ENCODE measurements around the gene OTOGL. TPM values are rescaled to one million over a fixed set of nuclear protein-coding genes. Genes with fewer than 3 reads are reported as not detected.

Gene OTOGL
- total RNA-seq, 1 donor from 2014 or later = not detected

- H3K27ac ChIP-seq = no peak overlapping the region
- no peak for DNase-seq (ENCODE audit: low spot score in 2 of 2)
- no peak overlapping the region for H3K4me3 ChIP-seq
- intact Hi-C loops (cut with DNase I) = loop anchor here (5.0 kb wide), 1 partner anchor 858 kb away; no protein-coding TSS in a partner anchor
- H3K36me3 ChIP-seq = no peaks in the 10 kb centered on the region
- H3K4me1 ChIP-seq = peaks cover 0 to 6% of the 10 kb centered on the region in 2 donors
- no peak for TF ChIP-seq CTCF (IDR thresholded peaks at IDR 0.05)
- no peaks in the 10 kb centered on the region for H3K27me3 ChIP-seq
- no peaks in the 10 kb centered on the region for H3K9me3 ChIP-seq
These were observed 165.6 kb downstream of the OTOGL start for GRCh38 chr12:80264891-80265290.

DNA sequence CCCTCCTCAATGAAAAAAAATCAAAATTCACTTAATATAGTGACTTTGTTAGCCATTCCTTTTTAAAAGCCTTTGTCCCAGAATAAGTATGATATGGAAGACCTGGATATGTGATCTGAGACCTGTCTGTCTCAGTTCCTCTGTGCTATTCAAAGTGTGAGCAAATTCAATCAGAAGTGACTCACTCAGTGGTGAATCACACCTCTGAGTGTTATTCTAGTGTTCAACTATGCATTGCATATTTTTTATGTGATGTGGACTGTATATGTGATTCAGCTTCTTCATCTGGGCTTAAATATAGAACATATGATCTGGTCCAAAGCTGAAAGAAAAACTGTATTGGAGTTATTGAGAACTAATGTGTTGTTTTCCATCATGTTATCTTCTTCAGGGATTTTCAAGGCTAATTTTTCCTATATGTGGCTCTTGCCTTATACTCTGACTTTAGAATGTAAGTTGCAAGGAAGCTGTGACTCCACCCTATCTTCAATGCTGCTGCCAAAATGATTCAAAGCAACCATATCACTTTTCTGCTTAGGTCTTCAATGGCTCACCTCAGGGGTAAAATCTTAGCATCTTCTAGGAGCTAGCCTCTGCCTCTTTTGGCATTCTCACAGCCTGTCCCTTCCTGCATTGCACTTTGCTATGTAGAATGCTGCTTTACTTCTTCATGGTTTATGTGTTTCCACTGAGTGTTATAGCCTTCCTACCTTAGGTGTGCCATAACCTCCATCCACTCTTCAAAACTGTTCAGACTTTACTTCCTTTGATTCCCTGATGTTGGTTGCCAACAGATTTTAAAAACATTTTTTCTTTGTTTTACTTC is 169.8 kb downstream of the OTOGL start:
- H3K36me3 ChIP-seq = no peaks in the 10 kb centered on the region
- H3K4me3 ChIP-seq = peak overlapping the region in 1 of 2 donors; percentile 27
- H3K9me3 ChIP-seq = no peaks in the 10 kb centered on the region
- DNase-seq (ENCODE audit: low spot score in 2 of 2) = no peak
- H3K27ac ChIP-seq = no peak overlapping the region
- peaks cover 0 to 6% of the 10 kb centered on the region in 2 donors for H3K4me1 ChIP-seq
- intact Hi-C loops (cut with DNase I) = loop anchor here (1.0 to 5.0 kb wide), 3 partner anchors 74 to 862 kb away; no protein-coding TSS in a partner anchor
- TF ChIP-seq CTCF (IDR thresholded peaks at IDR 0.05) = no peak
- H3K27me3 ChIP-seq = no peaks in the 10 kb centered on the region

- peak overlapping the region in 1 of 2 donors; percentile 27 for H3K4me3 ChIP-seq
- peaks cover 0 to 6% of the 10 kb centered on the region in 2 donors for H3K4me1 ChIP-seq
- no peaks in the 10 kb centered on the region for H3K36me3 ChIP-seq
- DNase-seq (ENCODE audit: low spot score in 2 of 2) = no peak
- no peaks in the 10 kb centered on the region for H3K27me3 ChIP-seq
- intact Hi-C loops (cut with DNase I) = loop anchor here (1.0 to 5.0 kb wide), 3 partner anchors 75 to 863 kb away; no protein-coding TSS in a partner anchor
- TF ChIP-seq CTCF (IDR thresholded peaks at IDR 0.05) = peak; percentile 13 to 76 (median 66)
- no peaks in the 10 kb centered on the region for H3K9me3 ChIP-seq
- no peak overlapping the region for H3K27ac ChIP-seq
These were observed 170.6 kb downstream of the OTOGL start for GRCh38 chr12:80269803-80270552.

DNA sequence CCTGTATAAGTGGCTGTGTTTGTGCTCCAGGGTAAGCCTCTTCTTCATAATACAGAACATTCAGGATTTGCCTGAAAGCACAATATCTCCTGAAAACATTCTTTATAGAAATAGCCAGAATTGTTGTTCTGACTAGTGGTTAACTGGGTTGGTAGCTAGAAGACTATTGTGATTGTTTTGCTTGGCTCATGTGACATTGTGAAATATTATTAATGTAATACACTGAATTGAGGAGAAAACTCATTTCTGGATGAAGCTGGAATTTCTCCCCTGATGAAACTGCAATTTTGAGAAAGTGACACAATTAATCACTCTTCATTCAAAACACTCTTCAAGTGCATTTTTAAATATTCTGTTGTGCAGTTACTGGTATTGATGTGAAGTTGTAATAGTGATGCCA is 172.4 kb downstream of the OTOGL start:
- Histone ChIP-seq H3K4me3 (no peak overlapping the region), H3K36me3 (no peaks in the 10 kb centered on the region), H3K27me3 (no peaks in the 10 kb centered on the region), H3K9me3 (no peaks in the 10 kb centered on the region), H3K27ac (no peak overlapping the region), H3K4me1 (peaks cover 0 to 6% of the 10 kb centered on the region in 2 donors)
- no peak for DNase-seq (ENCODE audit: low spot score in 2 of 2)
- intact Hi-C loops (cut with DNase I) = no loop called here
- TF ChIP-seq CTCF (IDR thresholded peaks at IDR 0.05) = no peak

GRCh38 chr12:80272387-80272915 is 173.1 kb downstream of the OTOGL start:
- peaks cover 0 to 6% of the 10 kb centered on the region in 2 donors for H3K4me1 ChIP-seq
- intact Hi-C loops (cut with DNase I) = no loop called here
- H3K27ac ChIP-seq = no peak overlapping the region
- H3K36me3 ChIP-seq = no peaks in the 10 kb centered on the region
- H3K4me3 ChIP-seq = no peak overlapping the region
- H3K27me3 ChIP-seq = no peaks in the 10 kb centered on the region
- no peak for DNase-seq (ENCODE audit: low spot score in 2 of 2)
- no peak for TF ChIP-seq CTCF (IDR thresholded peaks at IDR 0.05)
- no peaks in the 10 kb centered on the region for H3K9me3 ChIP-seq
